NCI-H69 (cell line): ENCODE measurements around the gene EGFR.
"Not testable (repeated sequence)": the region's sequence is repeated elsewhere in the genome, so short reads cannot be mapped to it uniquely, and the experiment has no call there.

Experiments
- DNase-seq: peaks from one replicate; lab custom pipeline; 2025; lab: John Stamatoyannopoulos, UW

The EGFR gene

DNA sequence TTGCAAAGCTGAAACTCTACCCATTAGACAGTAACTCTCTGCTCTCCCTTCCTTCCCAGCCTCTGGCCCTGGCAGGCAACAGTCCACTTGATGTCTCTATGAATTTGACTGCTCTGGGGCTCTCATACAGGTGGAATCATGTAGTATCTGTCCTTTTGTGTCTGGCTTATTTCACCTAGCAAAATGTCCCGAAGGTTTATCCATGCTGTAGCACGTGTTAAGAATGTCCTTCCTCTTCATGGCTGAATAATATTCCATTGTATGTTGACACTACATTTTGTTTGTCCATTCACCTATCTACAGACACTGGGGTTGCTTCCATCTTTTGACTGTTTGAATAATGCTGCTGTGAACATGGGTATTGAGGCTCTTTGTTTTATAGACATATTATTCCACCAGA, 128.9 kb downstream of the EGFR start:
- no peak for DNase-seq

- DNase-seq: no peak
Observed at GRCh38 chr7:55148571-55148970, 129.8 kb downstream of the EGFR start.

GRCh38 chr7:55149001-55149400, 130.2 kb downstream of the EGFR start:
- DNase-seq: no peak

DNA sequence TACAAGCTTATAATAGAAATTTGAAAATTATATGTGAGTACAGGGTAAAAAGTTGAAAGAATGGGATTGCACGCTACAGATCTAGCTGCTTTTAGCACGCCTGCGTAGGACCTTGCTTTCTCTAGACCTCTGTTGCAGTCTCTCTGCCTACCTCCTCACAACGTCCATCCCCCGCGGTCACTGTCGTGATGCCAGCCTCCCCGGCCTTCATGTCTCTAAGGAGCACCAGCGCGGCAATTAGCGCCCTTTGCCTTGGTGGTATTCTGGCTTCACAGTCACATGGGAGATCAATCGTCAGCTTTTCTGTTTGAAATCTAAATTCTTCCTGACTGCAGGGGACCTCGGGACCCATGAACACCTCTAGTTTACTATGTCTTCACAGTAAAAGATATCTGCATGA, 131.3 kb downstream of the EGFR start:
- DNase-seq: no peak

- DNase-seq: no peak
Observed at GRCh38 chr7:55150709-55151451, 132.1 kb downstream of the EGFR start.

GRCh38 chr7:55152516-55152915, 133.7 kb downstream of the EGFR start:
- DNase-seq: no peak

DNA sequence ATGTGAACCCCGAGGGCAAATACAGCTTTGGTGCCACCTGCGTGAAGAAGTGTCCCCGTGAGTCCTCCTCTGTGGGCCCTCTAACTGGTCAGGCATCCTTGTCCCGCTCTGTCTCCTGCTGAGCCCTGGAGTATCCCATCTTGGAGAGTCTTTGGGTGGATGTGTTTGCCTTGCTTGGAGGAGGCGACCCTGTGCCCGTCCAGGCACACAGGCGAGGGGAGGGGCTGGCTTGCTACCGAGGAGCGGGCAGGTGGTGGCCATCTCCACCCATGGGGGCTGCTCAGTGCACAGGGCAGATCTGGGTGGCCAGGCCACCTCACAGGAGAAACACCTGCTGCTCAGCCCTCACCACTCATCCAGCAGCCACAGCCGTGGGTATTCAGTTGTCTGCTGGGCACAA, 135.3 kb downstream of the EGFR start:
- DNase-seq: no peak

DNA sequence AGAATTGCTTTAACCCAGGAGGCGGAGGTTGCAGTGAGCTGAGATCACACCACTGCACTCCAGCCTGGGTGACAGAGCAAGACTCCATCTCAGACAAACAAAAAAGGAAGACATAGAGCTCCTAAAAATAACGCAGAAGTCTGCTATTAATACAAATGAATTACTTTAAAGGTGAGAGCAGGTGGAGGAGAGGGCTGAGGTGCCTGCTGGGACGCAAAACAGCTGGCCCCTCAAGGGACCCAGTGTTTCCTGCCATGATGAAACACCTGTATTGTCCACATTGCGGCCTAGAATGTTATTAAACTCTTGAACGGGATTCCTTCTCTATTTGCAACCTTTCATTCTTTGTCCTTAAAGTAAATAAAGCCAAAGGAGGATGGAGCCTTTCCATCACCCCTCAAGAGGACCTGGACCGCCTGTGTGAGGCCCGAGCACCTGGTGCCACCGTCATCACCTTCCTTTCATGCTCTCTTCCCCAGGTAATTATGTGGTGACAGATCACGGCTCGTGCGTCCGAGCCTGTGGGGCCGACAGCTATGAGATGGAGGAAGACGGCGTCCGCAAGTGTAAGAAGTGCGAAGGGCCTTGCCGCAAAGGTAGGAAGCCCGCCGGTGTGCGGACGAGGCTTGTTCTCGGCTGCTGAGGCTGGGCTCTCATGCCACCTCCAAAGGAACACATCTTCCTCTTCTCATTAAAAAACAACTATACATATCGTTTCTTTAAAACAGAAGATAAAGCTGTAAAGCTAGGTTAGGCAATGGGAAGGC, 136.7 kb downstream of the EGFR start:
- DNase-seq: no peak

- no peak for DNase-seq
Observed at GRCh38 chr7:55156919-55157763, 138.3 kb downstream of the EGFR start.

GRCh38 chr7:55157764-55158105, 138.9 kb downstream of the EGFR start:
- DNase-seq: no peak

DNA sequence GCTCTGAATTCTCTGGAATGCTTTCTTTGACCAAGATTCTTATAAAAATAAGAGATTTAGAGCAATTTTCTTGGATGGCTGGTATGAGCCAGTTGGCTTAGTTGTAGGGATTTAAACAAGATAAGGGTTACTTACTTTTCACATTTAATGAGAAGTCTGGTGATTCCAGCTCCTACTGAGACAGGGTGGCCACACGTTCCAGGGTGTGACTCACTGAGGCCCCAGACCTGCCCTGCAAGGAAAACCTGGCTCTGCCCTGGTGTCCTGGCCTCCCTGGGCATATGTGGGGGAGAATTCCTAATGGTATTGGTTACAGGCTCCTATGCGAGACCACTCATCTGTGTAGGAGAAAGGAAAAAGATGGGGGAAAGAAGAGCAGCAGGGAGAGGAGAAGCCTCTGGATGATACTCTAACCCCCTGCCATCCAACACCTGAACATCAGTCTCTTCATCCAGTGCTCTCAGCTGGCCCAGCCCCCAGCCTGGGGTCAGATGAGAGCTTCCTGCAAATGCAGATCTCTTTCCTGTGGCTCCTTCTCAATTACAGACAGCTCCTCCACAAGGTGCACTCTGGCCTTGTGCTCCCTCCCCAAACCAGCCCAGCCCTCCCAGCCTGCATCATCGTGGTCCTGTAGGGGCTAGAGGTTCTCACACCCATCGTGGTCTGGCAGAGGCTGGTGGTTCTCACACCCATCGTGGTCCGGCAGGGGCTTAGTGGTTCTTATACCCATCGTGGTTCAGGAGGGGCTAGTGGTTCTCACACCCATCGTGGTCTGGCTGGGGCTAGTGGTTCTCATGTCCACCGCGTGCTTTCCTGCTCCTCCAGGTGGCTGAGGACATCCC, 139.9 kb downstream of the EGFR start:
- DNase-seq: no peak

DNA sequence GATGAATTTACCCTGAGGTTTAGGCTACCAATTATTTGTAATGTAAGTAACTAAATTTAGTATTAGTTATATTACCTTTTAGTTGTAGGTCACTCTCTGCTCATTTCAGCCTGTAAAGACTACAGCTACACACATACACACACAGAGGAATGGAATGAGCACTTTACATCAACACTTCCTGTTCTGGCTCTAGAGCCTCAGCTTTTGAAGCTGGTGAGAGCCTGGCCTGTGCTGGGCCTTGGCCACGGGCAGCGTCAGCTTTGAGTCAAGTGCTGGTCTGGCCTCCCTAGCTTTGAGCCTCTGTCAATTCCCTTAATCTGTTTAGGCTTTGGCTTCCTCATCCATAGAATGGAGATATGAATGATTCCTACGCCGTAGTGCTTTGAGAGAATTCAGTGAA, 141.7 kb downstream of the EGFR start:
- DNase-seq: no peak

DNA sequence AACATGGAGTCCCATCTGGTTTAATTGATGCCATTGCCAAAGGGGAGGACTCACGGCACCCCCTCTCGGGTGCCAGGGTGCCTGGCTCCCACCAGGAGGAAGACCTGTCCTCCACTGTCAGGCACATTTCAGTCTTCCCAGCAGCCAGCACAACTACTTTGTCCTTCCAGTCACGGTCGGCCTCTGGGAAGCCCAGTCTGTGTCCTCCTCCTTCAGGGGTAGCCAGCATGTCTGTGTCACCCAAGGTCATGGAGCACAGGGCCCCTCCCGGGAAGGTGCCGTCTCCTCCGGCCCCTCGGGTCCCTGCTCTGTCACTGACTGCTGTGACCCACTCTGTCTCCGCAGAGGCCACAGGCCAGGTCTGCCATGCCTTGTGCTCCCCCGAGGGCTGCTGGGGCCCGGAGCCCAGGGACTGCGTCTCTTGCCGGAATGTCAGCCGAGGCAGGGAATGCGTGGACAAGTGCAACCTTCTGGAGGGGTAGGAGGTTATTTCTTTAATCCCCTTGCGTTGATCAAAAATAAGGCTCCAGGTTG, 142.4 kb downstream of the EGFR start:
- no peak for DNase-seq

DNA sequence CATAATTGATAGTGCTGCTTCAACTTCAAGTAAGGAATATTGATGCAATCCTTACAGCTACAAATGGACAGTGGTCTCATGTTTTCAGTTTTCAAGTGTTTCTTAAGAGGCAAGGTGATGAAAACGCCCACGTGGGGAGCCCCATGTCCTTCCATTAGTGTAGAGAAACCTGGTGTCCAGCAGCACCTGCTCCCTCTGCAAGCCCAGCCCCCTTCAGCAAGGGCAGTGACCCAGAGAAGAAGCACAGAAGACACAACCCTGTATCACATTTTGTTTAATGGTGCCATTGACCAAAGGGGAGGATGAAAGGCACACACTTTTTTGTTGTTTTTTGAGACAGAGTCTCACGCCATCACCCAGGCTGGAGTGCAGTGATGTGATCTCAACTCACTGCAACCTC, 143.7 kb downstream of the EGFR start:
- DNase-seq: no peak

DNA sequence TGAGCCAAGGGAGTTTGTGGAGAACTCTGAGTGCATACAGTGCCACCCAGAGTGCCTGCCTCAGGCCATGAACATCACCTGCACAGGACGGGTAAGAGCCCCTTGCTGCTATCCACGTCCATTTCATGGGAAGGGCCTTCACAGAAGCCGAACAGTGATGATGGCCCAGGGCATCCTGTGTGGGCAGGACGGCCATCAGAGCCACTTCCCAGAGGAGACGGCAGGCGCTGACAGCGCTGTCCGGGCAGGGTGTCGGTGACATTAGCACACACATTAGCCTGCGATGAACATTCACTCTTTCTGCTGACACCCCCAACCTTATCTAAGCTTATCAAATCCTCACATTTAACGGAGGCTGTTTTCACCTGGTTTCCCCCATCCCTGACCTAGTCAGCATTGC, 144.9 kb downstream of the EGFR start:
- no peak for DNase-seq

GRCh38 chr7:55164527-55164926, 145.7 kb downstream of the EGFR start:
- no peak for DNase-seq

GRCh38 chr7:55165176-55165861, 146.5 kb downstream of the EGFR start:
- no peak for DNase-seq

GRCh38 chr7:55167296-55167695, 148.5 kb downstream of the EGFR start:
- not testable (repeated sequence) for DNase-seq

DNA sequence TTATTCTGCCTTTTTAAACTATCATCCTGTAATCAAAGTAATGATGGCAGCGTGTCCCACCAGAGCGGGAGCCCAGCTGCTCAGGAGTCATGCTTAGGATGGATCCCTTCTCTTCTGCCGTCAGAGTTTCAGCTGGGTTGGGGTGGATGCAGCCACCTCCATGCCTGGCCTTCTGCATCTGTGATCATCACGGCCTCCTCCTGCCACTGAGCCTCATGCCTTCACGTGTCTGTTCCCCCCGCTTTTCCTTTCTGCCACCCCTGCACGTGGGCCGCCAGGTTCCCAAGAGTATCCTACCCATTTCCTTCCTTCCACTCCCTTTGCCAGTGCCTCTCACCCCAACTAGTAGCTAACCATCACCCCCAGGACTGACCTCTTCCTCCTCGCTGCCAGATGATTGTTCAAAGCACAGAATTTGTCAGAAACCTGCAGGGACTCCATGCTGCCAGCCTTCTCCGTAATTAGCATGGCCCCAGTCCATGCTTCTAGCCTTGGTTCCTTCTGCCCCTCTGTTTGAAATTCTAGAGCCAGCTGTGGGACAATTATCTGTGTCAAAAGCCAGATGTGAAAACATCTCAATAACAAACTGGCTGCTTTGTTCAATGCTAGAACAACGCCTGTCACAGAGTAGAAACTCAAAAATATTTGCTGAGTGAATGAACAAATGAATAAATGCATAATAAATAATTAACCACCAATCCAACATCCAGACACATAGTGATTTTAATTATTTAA, 151.7 kb downstream of the EGFR start:
- DNase-seq: no peak

DNA sequence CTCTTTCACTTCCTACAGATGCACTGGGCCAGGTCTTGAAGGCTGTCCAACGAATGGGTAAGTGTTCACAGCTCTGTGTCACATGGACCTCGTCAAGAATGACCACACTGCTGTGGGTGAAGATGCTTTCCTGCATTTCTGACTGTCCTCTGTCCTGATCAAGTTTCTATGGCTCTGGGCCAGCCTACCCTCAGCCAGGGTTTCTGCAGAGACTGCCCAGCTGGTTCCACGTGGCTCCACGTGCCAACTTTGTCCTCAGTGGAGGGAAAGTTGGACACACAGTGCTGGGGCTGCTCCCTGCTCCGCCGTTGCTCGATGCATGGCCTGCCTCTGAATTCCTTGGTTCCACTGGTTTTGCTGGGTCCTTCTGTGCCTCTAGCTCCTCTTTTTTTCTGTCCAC, 152.3 kb downstream of the EGFR start:
- DNase-seq: no peak
